ENCODE results near the gene GPATCH2L.

Gene GPATCH2L

DNA sequence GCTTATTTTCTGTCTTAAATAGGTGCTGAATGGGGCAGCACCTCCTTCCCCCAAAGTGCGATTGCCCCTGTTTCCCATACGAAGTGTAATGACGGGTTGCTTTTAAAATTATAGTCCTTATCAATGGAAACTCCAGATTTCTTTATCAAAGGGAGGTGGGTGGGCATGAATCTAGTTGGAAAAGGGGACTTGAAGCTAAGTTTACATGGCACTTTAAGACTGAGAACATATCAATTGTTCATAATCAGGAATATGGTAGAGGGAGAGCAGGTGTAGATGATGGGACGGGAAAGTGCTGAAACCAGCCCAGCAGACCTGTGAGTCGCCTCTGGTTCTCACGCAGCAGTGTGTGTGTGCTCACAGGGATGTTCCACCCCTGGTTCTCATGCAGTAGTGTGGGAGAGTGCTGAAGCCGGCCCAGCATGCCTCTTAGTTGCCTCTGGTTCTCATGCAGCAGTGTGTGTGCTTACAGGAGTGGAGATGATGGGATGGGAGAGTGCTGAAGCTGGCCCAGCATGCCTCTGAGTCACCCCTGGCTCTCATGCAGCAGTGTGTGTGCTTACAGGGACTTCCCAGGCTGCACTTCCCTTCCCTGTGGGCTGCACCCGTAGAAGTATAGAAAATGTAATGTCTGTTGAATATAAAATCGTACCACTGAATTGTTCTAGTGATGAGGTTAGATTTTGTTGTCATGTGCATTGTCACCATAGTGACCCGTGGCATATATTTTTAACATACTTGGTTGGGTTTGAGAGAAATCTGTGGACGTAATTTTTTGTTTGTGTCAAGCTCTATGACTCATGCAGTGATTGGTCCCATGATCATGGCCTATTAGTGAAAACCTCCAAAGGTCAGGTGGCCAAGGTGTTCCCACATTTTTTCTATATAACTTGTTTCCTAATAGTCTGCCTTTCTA, 51.6 kb downstream of the GPATCH2L start:
- H3K27me3 Mint-ChIP-seq: no peaks in the 10 kb centered on the region
- no peaks in the 10 kb centered on the region for H3K9me3 Mint-ChIP-seq (ENCODE audit: low read depth)
- H3K4me1 Mint-ChIP-seq (ENCODE audit: low read depth): peaks cover 1% of the 10 kb centered on the region
- no peak overlapping the region for H3K4me3 Mint-ChIP-seq
- no peak overlapping the region for H3K27ac Mint-ChIP-seq
- peaks cover 20% of the 10 kb centered on the region for H3K36me3 Mint-ChIP-seq

DNA sequence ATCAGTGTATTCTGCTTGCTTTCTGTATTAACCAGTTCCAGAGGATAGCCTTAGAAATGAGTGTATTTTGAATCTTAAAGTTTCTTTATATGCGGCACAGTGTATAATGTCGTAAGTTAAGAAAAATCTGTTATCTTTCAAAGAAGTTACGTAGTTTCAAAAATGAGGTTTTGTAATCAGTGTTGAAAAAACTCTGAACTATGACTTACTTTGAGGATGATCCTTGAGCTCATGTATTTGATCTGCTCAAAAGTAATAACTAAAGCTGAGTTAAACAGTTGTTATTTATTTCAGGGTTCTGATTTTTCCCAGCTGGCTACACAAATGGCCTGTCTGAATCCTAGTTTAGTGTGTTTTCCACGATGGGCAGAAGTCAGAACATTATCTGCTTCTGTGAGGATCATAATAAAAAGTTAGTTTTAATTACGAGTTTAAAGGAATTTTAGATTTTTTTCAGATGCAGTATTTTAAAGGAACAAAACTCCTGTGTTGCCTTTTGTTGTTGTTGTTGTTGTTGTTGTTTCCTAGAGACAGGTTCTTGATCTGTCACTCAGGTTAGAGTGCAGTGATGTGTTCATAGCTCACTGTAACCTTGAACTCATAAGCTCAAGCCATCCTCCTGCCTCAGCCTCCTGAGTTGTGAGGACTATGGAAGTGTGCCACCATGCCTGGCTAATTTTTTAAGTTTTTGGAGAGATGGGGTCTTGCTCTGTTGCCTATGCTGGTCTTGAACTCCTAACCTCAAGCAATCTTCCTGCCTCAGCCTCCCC, 52.9 kb downstream of the GPATCH2L start:
- H3K4me3 Mint-ChIP-seq: no peak overlapping the region
- no peaks in the 10 kb centered on the region for H3K9me3 Mint-ChIP-seq (ENCODE audit: low read depth)
- peaks cover 1% of the 10 kb centered on the region for H3K4me1 Mint-ChIP-seq (ENCODE audit: low read depth)
- H3K27me3 Mint-ChIP-seq: no peaks in the 10 kb centered on the region
- peaks cover 19% of the 10 kb centered on the region for H3K36me3 Mint-ChIP-seq
- no peak overlapping the region for H3K27ac Mint-ChIP-seq

DNA sequence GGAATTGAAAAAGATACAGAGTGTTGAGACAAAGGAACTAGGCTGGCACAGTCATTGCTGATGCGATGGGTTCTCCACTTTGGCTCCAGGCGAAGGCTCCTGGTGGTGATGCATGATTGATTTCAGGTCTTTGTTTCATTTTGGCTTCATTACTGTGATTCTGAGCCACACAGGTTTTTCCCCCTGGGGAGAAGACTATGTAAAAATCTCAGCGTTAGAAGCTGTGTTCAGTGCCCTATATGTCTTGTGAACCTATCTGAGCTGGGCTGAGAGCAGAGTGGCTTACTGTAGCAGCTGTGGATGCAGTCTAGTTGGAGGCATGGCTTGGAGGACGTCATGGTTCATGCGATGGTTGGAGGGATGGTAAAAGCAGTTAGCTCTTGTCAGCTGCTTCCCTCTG, 54.0 kb downstream of the GPATCH2L start:
- H3K27ac Mint-ChIP-seq: no peak overlapping the region
- no peak overlapping the region for H3K4me3 Mint-ChIP-seq
- peaks cover 1% of the 10 kb centered on the region for H3K4me1 Mint-ChIP-seq (ENCODE audit: low read depth)
- peaks cover 16% of the 10 kb centered on the region for H3K36me3 Mint-ChIP-seq
- H3K27me3 Mint-ChIP-seq: no peaks in the 10 kb centered on the region
- no peaks in the 10 kb centered on the region for H3K9me3 Mint-ChIP-seq (ENCODE audit: low read depth)

DNA sequence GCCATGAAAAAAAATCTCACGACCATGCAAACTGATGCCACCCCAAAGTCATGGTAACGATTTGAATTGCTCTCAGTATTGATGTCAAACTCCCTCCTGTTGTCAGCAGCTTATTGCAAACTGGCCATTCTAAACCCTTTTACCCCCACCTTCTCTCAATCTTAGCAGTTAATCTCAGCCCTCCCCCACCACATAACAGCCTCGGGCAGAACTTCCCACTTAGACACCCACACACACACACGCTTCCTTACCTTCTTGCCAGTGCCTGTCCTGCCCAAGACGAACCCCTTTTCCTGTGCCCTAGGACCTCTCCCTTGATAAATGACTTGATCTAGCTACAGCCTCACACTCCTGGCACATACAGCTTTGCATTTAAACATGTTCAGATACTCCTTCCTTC, 56.6 kb downstream of the GPATCH2L start:
- Mint-ChIP-seq H3K4me3 (no peak overlapping the region), H3K4me1 (ENCODE audit: low read depth) (peaks cover under 1% of the 10 kb centered on the region), H3K27ac (no peak overlapping the region), H3K9me3 (ENCODE audit: low read depth) (no peaks in the 10 kb centered on the region), H3K36me3 (peaks cover 13% of the 10 kb centered on the region), H3K27me3 (no peaks in the 10 kb centered on the region)

DNA sequence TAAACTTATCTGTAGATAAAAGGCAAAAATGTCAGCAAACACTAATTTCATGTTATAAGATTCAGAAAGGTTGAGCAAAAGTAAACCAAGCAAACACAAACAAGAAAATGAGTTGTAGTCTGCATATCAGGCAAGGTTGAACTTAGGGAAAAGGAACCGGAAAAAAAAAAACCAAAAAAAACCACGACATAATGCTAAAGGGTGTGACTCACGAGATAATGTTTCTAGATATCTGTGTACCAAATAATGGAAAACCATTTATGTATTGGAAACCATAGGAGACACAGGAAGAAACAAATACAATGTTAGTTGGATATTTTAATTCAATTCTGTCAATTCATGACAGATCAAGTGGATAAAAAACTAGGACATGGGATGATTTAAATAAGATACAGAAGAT, 60.5 kb downstream of the GPATCH2L start:
- no peaks in the 10 kb centered on the region for H3K27me3 Mint-ChIP-seq
- peaks cover 10% of the 10 kb centered on the region for H3K36me3 Mint-ChIP-seq
- no peaks in the 10 kb centered on the region for H3K9me3 Mint-ChIP-seq (ENCODE audit: low read depth)
- H3K4me1 Mint-ChIP-seq (ENCODE audit: low read depth): no peaks in the 10 kb centered on the region
- no peak overlapping the region for H3K4me3 Mint-ChIP-seq
- no peak overlapping the region for H3K27ac Mint-ChIP-seq

DNA sequence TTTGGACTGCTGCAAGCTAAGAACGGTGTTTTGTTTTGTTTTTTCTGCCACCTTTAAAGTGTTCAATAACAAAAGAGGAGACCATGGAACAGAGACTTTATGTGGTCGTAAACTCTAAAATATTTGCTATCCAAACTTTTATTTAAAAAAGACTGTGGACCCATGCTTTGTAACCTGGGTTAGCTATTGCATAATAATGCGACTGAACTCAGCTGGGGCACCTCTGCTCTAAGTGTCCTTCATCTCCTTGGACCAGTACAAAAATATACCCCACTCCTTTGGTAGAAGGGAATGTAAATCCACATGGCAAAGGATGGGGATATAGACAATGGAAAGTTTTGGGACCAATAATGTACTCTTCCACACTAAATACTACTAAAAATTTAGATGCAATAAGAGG, 65.5 kb downstream of the GPATCH2L start:
- Mint-ChIP-seq H3K27me3 (peaks cover 4% of the 10 kb centered on the region), H3K9me3 (ENCODE audit: low read depth) (peaks cover 5% of the 10 kb centered on the region), H3K4me3 (no peak overlapping the region), H3K4me1 (ENCODE audit: low read depth) (no peaks in the 10 kb centered on the region), H3K36me3 (peaks cover 14% of the 10 kb centered on the region), H3K27ac (no peak overlapping the region)

DNA sequence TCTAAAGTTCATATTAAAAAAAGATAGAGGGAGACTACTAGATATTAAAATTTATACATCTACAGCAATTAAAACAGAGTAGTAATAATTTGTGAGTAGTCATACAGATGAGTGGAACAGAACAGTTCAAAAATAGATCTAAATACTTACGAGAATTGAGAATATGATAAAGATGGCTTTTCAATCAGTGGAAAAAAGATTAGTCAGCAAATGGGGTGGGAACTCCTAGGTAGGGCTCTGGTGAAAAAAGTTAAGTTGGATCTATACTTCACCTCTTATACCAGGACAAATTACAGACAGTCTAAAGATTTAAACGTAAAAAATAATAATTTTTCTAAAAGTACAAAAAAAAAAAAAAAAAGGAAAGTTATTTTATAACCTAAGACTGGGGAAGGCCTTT, 66.9 kb downstream of the GPATCH2L start:
- peaks cover 9% of the 10 kb centered on the region for H3K9me3 Mint-ChIP-seq (ENCODE audit: low read depth)
- H3K4me3 Mint-ChIP-seq: no peak overlapping the region
- no peak overlapping the region for H3K27ac Mint-ChIP-seq
- peaks cover 13% of the 10 kb centered on the region for H3K36me3 Mint-ChIP-seq
- peaks cover 4% of the 10 kb centered on the region for H3K27me3 Mint-ChIP-seq
- no peaks in the 10 kb centered on the region for H3K4me1 Mint-ChIP-seq (ENCODE audit: low read depth)

DNA sequence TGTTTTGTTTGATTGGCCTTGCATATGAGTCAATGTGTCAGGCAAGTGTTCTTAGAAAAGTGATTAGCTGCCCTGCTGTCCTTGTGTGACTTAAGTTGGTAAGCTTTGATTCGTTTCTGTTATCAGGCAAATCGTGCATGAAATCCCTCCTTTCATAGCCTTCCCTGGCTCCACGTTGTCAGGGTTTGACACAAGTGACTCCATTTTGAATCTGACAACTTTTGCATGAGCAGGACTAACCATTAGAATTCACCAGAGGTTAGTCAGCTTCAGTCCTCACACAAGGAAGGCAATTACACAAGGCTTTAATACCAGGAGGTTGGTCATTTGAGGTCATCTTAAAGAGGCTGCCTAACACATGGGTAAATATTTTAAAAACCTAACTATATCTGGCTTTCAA, 68.2 kb downstream of the GPATCH2L start:
- Mint-ChIP-seq H3K27me3 (peaks cover 4% of the 10 kb centered on the region), H3K27ac (no peak overlapping the region), H3K36me3 (peaks cover 16% of the 10 kb centered on the region), H3K9me3 (ENCODE audit: low read depth) (peaks cover 18% of the 10 kb centered on the region), H3K4me1 (ENCODE audit: low read depth) (no peaks in the 10 kb centered on the region), H3K4me3 (no peak overlapping the region)

DNA sequence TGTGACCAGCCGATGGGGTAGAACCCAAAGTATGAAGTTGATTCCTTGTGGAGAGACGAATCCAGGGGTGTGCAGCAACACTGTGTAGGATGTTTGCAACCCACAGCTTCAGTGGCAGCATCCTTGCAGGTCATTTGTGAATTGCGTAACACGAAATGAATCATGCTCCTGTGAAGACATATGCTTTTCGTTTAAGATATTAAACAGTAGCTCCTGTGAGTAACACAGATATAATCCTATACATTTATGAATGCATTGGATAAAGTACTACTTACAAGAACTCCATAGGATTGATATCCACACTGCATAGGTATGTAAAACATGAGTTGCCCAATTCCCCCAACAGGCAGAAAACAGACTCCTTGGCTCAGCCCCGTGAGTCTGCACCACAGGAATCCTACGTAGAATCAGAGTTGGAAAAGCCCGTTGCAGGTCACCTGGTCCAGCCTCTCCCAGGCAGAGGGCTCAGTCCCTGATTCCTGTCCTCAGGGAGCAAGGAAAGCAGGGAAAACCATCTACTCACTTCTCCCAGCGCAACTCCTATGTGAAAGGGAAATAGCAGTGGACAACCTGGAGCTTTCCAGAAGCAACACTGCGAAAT, 75.8 kb downstream of the GPATCH2L start:
- no peaks in the 10 kb centered on the region for H3K27me3 Mint-ChIP-seq
- H3K4me1 Mint-ChIP-seq (ENCODE audit: low read depth): no peaks in the 10 kb centered on the region
- no peak overlapping the region for H3K4me3 Mint-ChIP-seq
- peaks cover 8% of the 10 kb centered on the region for H3K36me3 Mint-ChIP-seq
- H3K9me3 Mint-ChIP-seq (ENCODE audit: low read depth): peaks cover 24% of the 10 kb centered on the region
- no peak overlapping the region for H3K27ac Mint-ChIP-seq

DNA sequence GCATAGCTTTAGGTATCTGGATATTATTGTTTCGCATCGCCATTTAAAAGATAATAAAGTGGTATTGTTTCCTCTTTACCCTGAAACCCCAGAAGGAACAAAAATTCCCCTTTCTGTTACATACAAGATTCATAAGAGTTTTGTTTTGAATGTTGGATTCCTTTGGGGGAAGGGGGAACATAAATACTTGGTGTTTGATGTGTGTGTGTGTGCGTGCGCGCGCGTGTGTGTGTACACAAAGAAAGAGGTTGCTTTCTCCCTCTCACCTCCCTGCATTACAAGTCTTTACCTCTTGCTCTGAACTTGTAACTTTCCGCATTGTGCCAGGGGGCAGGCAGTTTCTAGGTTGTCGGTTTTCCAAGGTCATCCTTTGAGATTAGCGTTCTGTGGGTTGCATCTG, 76.4 kb downstream of the GPATCH2L start:
- peaks cover 24% of the 10 kb centered on the region for H3K9me3 Mint-ChIP-seq (ENCODE audit: low read depth)
- H3K4me1 Mint-ChIP-seq (ENCODE audit: low read depth): no peaks in the 10 kb centered on the region
- no peak overlapping the region for H3K4me3 Mint-ChIP-seq
- no peak overlapping the region for H3K27ac Mint-ChIP-seq
- peaks cover 8% of the 10 kb centered on the region for H3K36me3 Mint-ChIP-seq
- no peaks in the 10 kb centered on the region for H3K27me3 Mint-ChIP-seq

DNA sequence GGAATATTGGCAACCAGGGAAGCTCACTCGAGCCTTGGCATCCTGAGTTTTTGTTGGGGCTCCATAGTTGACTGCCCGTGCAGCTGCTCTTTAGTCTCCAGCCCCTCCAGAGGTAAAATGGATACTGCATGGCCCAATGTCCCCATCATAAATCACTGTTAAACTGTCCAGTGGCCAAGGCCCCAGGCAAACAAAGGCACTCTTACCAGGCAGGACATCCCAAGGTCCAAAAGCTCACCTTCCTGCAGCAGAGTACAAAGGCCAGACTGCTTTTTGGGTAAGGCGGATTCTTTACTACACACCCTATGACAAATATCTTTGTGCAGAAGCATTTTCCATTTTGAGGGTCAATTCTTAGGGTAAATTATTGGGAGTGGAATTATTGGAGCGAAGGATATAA, 81.1 kb downstream of the GPATCH2L start:
- H3K36me3 Mint-ChIP-seq: peaks cover 20% of the 10 kb centered on the region
- H3K9me3 Mint-ChIP-seq (ENCODE audit: low read depth): no peaks in the 10 kb centered on the region
- H3K27me3 Mint-ChIP-seq: peaks cover 3% of the 10 kb centered on the region
- no peaks in the 10 kb centered on the region for H3K4me1 Mint-ChIP-seq (ENCODE audit: low read depth)
- H3K4me3 Mint-ChIP-seq: no peak overlapping the region
- no peak overlapping the region for H3K27ac Mint-ChIP-seq

DNA sequence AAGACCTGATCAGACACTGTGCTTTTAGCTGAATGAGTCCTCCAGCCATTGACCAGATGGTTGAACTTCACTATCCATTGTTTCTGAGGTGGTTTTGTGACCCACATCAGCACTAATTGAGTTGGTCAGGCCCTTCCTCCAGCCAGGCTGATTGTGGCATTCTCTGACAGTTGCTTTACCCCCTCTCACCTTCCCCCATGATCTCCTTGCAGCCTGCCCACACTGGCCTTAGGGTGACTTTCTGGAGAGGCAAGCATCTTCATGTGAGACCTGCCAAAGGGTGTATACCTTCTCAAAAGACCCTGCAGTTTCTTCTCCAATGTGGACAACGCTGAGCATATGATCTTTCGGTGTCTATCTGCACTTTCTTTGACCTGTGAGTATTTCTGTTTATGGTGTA, 83.9 kb downstream of the GPATCH2L start:
- peaks cover 36% of the 10 kb centered on the region for H3K36me3 Mint-ChIP-seq
- H3K9me3 Mint-ChIP-seq (ENCODE audit: low read depth): peaks cover 5% of the 10 kb centered on the region
- peaks cover 9% of the 10 kb centered on the region for H3K27me3 Mint-ChIP-seq
- no peak overlapping the region for H3K4me3 Mint-ChIP-seq
- no peak overlapping the region for H3K27ac Mint-ChIP-seq
- no peaks in the 10 kb centered on the region for H3K4me1 Mint-ChIP-seq (ENCODE audit: low read depth)

DNA sequence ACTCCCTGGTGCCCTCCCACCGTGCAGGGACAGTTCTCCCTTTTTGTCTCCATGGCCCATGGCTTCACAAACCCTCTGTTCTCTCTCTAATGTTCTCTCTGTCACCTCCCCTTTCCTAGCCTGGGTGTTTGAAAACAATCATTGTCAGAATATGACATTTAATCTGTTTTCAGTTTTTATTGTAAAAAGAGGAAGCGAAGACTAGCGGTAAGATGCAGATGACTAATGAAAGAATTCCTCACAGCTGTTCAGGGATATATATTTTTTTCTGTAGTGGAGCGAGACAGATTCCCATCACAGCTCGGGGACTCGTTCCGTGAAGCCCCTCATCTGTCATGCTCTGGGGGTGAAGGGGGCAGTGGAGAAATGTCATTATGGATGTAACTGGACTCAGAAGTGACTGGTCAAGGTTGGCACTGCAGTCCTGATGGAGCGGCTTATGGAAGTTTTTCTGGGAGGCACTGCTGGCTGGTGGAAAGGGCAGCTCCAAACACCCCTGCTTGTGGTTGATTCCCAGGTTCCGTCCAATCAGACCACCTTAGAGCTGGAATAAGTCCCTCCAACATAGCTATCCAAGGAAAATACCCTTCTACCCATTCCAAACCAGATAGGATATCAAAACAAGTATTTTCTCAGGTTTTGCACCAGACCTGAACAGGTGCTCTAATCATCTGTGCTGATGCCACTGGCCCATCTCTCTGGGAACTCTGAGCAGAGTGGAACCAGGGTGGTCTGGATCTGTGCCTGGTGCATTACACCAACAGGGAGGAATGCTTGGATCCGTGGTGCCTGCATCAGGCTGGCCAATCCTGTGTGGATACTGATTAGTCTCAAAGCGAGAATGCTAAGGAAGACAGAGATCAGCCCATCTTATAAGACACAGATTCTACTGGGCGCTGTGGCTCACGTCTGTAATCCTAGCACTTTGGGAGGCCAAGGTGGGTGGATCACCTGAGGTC, 84.7 kb downstream of the GPATCH2L start:
- Mint-ChIP-seq H3K27me3 (peaks cover 9% of the 10 kb centered on the region), H3K36me3 (peaks cover 40% of the 10 kb centered on the region), H3K9me3 (ENCODE audit: low read depth) (peaks cover 12% of the 10 kb centered on the region), H3K4me1 (ENCODE audit: low read depth) (no peaks in the 10 kb centered on the region), H3K27ac (no peak overlapping the region), H3K4me3 (no peak overlapping the region)

DNA sequence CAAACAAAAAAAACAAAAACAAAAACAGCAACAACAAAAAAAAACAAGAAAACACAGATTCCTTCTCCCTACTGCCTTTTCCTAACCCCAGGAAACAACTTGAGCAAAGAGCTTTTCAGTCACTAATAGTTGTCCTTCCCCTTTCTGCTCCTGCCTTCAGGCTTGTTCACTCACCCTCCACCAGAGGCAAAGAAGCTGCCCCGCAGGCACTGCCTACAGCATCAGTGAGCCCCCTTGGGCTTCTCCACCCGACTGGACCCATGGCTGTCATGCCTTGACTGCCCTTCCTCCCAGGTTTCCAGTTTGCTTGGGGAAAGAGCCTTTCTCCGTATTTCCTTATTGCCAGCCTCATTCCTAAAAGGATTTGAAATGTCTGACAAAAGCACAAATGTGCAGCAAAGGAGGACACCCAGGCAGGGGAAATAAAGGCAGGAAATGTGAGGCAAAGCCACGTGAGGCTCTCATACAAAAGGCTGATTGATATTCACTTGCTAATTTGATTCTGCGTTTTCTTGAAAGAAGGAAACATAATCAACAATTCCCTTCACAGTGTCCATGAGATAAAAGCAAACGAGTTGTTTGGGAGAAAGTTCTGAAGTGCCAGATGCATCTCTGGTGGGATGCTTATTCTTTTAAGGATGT, 85.7 kb downstream of the GPATCH2L start:
- peaks cover 9% of the 10 kb centered on the region for H3K27me3 Mint-ChIP-seq
- H3K36me3 Mint-ChIP-seq: peaks cover 40% of the 10 kb centered on the region
- H3K27ac Mint-ChIP-seq: no peak overlapping the region
- H3K4me3 Mint-ChIP-seq: no peak overlapping the region
- H3K9me3 Mint-ChIP-seq (ENCODE audit: low read depth): peaks cover 20% of the 10 kb centered on the region
- no peaks in the 10 kb centered on the region for H3K4me1 Mint-ChIP-seq (ENCODE audit: low read depth)

Measured in activated naive CD8-positive, alpha-beta T cell (primary cell).